Stimulated activated CD4-positive, alpha-beta T cell treated with anti-CD3 and anti-CD28 coated beads, Interleukin-2, amount 100 ng/mL, for 4 hours (primary cell): Measurements from ENCODE around the gene FNDC11.

Experiments used
- DNase-seq: peaks from one replicate; pipeline ENCODE4 v3.0.0-alpha.2; 2020; ENCODE audit warnings: low read depth

Gene FNDC11

DNA sequence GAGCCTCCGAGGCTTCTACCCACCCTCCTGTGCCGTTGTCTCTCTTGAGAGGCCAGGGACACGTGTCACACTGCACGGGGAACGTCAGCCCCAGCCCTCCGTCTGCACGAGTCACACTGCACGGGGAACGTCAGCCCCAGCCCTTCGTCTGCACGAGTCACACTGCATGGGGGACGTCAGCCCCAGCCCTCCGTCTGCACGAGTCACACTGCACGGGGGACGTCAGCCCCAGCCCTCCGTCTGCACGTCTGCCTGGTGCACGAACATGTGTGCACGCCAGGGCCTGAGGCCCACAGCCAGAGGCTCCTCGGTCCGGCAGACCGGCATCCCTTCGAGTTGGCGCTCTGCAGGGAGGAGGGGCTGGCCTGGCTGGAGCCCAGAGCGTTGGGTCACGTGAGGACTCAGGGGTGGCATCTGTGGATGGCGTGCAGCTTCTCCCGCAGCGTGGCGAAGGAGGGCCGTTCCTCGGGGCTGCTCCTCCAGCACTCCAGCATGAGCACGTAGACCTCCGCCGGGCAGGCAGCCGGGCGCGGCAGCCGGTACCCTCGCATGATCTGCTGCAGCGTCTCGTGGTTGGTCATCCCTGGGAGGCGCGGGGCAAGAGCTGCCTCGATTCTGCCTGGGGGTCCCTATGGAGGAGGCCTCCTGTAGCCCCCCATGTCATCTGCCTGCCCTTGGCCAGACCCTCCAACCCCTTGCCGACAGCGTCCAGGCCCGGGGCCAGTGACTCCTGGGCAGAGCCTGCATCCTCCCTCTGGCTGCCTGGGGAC lies 13.4 kb upstream of the FNDC11 start:
- no peak for DNase-seq

DNA sequence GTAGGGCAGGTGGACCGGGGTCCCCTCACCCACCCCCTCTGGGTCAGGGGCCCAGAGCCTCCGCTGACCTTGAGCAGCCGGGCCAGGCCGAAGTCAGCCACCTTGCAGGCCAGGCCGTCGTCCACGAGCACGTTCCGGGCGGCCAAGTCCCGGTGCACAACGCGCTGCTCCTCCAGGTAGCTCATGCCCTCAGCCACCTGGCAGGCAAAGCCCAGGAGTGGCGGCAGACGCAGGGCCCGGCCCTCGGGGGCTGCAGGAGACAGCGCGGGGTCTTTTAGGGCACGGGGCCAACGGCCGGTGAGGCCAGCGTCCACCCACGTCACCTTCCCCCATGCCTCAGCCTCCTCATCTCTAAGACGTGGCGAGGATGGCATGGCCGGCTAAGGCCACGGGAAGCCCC lies 12.6 kb upstream of the FNDC11 start:
- DNase-seq: no peak

DNA sequence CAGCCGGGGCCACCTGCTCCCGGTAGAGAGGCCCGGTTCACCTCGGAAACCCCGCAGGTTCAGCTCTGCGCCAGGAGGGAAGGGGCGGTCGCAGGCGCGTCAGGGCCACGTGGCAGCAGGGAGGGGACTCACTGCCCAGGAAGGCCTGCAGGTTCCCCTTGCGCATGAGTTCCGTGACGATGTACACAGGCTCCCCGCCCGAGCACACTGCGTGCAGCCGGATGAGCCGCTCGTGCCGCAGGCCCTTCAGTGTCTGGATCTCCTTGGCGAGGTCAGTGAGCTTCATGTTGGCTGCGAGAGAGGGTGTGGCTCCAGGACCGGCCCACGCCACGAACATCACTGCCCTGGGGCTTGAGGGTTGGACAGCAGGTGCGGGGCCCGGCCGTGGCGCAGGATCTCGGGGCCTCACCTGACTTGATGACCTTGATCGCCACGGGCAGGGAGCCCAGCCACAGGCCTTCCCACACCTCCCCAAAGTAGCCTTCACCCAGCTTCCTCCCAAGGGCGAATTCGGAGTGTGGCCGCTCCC lies 11.9 kb upstream of the FNDC11 start:
- no peak for DNase-seq

DNA sequence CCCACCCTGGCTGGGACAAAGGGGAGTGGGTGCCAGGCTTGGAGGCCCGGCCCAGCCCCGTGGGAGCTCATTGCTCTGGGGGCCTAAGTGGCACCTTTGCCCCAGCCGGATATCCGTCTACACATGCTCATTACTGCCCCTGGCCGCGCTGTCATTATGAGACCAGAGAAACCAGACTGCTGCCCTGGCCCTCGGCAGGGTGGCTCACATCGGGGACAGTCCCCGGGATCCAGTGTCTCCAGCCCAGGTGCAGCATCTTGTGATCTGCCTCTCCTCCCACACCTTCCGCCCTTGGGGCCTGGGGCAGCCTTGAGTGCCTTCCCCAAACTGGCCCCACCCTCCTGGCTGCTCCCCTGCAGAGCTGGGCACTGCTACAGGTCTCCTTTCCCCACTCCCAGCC lies 11.3 kb upstream of the FNDC11 start:
- no peak for DNase-seq

DNA sequence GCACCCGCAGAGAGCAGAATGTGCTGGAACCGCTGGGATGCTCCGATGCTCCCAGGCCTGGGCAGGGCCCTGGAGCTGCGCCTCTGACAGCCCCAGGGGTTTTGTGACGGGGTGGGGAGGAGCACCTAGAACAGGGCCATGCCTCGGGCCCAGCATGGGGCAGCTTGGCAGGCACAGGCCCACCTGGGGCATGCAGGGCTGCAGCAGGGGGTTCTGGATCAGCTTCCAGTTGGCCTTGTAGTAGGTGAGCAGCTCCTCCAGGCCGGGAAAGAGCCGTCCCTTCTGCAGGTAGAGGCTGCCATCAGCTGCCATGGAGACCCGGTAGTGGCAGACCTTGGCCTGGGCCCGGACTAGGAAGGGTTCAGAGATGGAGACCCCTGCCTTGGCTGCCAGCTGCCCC lies 10.8 kb upstream of the FNDC11 start:
- DNase-seq: no peak

GRCh38 chr20:63543733-63544132 lies 10.2 kb upstream of the FNDC11 start:
- DNase-seq: no peak

DNA sequence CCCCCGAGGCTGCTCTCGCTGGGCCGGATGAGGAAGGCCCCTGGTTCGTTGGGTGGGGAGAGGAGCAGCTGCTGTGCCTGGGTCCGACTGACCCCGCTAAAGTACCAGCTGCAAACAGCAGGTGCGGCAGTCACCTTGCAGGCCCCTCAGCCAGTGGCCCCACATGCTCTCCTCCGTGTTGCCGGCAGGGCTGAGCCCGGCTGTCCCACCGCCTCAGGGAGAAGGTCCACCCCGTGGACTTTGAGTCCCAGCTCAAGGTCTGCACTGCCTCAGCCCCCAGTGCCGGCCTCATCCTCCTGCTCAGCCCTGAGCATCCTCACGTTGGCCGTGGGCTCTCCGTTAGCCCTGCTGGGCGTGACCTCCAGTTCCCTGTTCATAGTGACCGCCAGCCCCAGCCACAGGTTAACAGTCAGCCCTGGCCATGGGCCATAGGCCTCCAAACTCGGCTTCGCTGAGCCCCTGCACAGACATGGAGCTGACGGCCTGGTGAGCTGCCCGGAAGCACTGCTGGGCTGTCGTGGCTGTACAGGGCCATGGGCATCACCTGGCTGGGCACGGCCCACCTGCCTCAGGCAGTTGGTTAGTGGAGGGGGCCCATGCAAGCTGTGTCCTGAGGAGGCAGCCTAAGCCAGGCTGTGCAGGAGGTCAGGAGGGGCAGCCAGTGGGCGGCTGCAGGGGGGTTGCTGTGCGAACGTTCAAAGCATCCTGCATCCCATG lies 9.6 kb upstream of the FNDC11 start:
- no peak for DNase-seq

- DNase-seq: no peak
Observed at GRCh38 chr20:63544958-63545516, 8.9 kb upstream of the FNDC11 start.

DNA sequence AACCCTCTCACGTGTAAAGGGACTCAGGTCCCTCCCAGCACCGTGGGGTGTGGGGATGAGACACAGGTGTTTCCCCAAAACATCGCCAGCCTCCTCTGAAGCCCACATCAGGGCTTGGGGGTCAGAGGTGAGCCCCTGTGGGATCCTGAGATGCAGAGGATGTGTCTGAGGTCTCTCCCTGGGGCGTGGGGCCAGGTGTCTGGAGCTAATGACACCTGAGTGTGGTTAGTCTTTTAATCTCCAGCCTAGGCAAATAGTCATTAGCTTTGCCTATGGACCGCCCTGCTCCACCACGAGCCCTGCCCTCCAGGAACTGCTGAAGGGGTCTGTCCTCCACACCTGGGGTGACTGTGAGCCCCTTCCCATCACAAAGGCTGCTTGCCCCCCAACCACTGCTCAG lies 8.1 kb upstream of the FNDC11 start:
- DNase-seq: no peak

DNA sequence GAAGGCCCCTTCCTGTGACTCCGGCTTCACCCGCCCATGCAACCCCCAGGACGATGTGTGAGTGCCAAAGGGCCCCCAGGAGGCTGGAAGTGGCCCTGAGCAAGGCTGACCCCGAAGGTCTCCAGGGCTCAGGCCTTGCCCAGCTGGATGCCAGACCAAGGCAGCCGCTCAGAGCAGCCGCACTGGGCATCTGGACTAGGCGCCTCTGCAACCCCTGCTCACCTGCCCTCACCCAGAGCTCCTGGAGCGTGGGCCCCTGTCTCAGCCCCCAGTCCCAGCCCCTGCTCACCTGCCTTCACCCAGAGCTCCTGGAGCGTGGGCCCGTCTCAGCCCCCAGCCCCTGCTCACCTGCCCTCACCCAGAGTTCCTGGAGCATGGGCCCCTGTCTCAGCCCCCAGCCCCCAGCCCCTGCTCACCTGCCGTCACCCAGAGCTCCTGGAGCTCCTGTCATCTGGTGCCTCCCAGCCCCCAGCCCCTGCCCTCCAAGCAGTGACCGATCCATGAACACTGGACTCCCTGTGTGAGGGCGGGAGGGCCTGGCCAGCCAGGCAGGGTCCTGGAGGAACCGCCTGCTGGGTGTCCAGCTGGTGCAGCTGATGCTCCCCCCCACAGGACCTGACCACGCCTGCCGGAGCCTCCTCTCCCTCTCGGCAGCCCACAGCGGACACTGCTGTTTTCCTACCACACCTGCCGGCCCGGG lies 7.6 kb upstream of the FNDC11 start:
- no peak for DNase-seq

DNA sequence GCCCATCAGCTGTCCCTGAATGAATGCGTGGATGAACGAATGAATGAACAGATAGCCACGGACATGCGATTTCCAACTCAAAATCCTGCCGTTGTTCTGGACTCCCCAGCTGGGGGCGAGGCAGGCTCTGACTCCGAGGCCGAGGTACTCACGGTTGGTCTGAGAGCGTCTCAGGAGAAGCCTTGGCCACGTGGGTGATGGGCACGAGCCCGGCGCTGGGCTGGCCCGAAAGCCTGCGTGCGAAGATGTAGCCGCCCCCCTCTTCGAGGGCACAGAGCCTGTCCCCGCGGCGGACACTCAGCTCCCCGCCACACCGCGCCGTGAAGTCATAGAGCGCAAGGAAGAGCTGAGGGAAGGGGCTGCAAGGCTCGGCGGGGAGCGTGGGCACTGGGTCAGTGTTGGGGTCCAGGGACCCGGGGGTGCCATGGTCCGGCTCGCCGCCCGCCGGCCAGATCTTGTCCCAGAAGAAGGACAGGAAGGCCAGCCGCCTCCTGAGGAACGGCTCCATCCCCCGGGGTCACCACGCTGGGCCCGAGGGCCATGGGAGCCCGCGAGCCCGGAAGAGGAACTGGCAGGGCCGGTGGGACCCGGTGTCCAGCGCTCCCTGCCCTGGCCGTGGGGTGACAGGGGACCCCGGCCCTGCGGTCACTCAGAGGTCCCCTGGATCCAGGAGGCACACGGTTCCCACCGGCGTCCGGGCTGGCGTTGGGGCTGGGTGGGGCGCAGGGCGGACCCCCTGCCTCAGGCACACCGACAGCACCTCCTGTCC lies 6.8 kb upstream of the FNDC11 start:
- no peak for DNase-seq

DNA sequence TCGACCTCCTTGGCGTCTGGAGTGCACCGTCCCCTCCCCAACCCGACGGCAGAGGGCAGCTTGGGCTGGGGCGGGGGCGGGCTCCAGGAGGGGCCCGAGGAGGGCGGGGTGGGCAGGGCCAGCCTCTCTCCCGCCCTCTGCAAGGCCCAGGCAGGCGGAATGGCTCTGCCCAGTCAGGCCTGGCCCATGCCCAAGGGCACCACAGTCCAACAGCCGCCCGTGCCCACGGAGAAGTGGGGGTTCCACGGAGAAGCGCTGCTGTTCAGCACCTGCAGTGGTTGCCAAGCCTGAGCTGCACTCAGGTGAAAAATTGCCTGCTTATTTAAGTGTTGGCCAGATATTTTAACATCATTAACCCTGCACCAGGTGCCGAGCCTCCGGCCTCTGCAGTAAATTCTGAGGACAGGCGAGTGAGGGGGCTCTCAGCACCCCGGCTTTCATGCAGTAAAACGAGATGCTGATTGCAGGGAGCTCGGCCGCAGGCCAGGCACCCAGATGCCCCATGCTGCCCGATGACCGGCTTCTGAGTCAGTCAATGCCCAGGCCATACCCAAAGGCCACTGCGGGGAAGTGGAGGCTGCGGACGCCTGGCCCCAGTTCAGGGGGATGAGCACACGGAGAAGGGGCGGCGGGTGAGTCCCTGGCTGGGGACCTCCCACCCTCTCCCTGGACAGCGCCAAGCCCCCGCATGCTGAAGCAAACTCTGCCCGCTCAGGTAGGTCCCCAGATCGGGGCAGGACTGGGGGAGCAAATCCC lies 6.1 kb upstream of the FNDC11 start, which contains the start of gene SRMS:
Gene SRMS (minus strand): TSS at position 25 of the 756 bp plus-strand sequence. CDS start 286 bp downstream, outside the sequence.
- DNase-seq: no peak

GRCh38 chr20:63548542-63548941 lies 5.4 kb upstream of the FNDC11 start:
- DNase-seq: no peak

- no peak for DNase-seq
Observed at GRCh38 chr20:63549019-63549418, 4.9 kb upstream of the FNDC11 start.

DNA sequence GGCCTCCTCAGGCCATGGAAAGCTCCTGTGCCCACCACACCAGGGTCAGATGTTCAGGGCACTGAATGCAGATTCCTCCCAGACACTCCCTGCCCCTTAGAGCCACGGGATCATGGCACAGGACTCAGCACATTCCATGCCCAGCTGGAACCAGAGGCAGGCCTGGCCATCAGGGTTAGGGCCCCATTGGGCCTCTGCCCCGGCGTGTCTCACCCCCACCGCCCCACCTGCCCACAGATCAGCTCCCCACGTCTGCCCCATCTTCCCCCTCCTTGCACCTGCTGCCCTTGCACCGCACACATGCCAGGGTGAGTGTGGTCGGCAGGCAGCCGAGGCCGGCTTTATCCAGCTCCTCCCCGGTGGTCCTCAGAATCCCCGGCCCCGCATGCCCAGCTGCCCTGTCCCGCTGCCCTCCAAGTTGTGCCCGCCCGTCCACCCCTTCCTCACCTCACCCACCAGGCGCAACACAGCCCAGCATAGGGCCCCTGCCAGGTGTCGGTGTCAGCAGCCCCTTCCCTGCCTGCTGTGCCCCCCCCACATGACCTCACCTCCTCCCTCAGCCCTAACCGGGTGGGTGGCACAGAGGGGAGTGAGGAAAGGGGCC lies 4.2 kb upstream of the FNDC11 start:
- no peak for DNase-seq

DNA sequence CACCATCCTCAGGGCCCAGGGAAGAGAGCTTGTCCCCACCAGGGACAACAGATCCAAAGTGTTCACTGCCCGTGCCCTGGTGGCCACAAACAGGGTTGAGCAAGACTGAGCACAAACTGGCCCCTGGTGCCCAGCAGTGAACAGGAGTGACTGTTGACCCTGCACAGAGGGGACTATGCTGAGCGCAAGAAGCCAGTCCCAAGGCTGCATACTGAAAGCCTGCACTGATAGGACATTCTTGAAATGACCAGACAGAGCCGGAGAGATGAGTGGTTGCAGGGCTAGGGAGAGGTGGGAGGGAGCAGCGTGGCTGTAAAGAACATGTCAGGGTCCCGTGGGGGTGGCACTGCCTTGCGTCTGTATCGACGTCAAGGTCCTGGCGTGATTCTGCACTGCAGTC lies 2.9 kb upstream of the FNDC11 start:
- no peak for DNase-seq

DNA sequence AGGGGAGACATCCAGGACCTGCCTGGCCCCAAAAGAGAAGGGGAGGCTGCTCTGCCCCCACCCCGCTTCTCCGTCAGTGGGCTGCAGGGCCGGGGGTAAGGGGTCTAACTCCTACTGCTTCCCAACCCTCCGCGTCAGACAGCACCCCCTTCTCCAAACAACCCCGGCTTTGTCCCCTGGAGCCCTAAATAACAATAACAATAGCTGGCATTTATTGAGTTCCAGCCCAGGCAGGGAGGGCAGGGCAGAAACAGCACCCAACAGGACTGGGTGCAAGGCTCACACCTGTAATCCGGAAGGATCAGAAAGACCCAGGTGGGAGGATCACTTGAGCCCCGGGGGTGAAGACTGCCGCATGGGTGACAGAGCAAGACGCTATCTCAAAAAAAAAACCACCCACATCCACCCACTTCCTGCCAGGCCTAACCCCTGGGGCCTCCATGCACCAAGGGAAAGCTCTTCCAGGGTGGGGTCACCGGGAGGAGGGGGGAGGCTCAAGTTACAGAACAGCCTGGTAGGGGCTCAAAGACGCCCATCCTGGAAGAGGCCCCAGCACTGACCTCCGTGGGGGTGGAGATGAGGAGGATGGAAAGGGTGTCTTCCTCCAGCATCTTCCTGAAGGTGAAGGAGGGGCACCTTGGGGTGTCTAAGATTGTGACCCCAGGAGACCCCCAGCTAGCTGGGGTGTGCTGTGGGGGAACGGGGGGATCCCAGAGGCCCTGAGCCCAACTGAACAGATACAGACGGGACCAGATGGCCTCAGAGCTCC lies 1.3 kb upstream of the FNDC11 start:
- peak; percentile 41 for DNase-seq

- peak; percentile 84 for DNase-seq
Observed at GRCh38 chr20:63553251-63553932, 567 bp upstream of the FNDC11 start.
